K562 (cell line): Measurements from ENCODE around the gene LCMT2. TPM values are rescaled to one million over a fixed set of nuclear protein-coding genes. Genes with fewer than 3 reads are reported as not detected.

Experiments
- CREM ChIP-seq: IDR thresholded peaks from 2 replicates; pipeline ENCODE4 v1.6.1; 2014; ENCODE audit warnings: antibody characterized with exemption, low read depth
- MLX ChIP-seq, 2 experiments: fragments of 450-650 bp in 1 of 2; sonication (generic) in 1 of 2; formaldehyde crosslinking; conservative IDR thresholded peaks; 2 replicates each; pipeline versions ENCODE4 v1.4.0 to v1.8.1; 2020 to 2022; ENCODE audit warnings: mild to moderate bottlenecking in 1 of 2, missing genetic modification reagents in 1 of 2
- VEZF1 ChIP-seq: fragments of 200-800 bp; sonication (Bioruptor generic); IDR thresholded peaks from 2 replicates; pipeline ENCODE4 v1.6.1; 2017; ENCODE audit warnings: missing genetic modification characterization, missing compliant biosample characterization
- ZFP36 ChIP-seq: fragments of 150-350 bp; IDR thresholded peaks from 2 replicates; pipeline ENCODE4 v1.6.1; 2018; ENCODE audit warnings: low read length, low read depth; ENCODE audit not compliant: partially characterized antibody
- ZHX1 ChIP-seq: fragments of 150-350 bp; conservative IDR thresholded peaks from 2 replicates; pipeline ENCODE4 v1.6.1; 2014; ENCODE audit warnings: low read length
- ZMIZ1 ChIP-seq, 2 experiments: fragments of 150-350 bp in 1 of 2; IDR thresholded peaks; 2 replicates each; pipeline ENCODE4 v1.6.1; 2012 to 2016; ENCODE audit warnings: low read depth in 2 of 2, low read length in 2 of 2, mild to moderate bottlenecking in 1 of 2, moderate library complexity in 1 of 2
- ZNF239 ChIP-seq: fragments of 250-450 bp; sonication (Bioruptor Pico); IDR thresholded peaks from 2 replicates; pipeline ENCODE4 v1.4.0; 2020; ENCODE audit warnings: mild to moderate bottlenecking
- ZNF398 ChIP-seq: fragments of 250-450 bp; sonication (Bioruptor Pico); IDR thresholded peaks from 2 replicates; pipeline ENCODE4 v1.8.0; 2021; ENCODE audit warnings: moderate library complexity, mild to moderate bottlenecking, inconsistent platforms
- ZNF41 ChIP-seq: fragments of 250-450 bp; sonication (Bioruptor Pico); conservative IDR thresholded peaks from 2 replicates; pipeline ENCODE4 v1.4.0; 2020; ENCODE audit warnings: mild to moderate bottlenecking
- ZNF444 ChIP-seq: fragments of 250-450 bp; sonication (Bioruptor Pico); IDR thresholded peaks from 2 replicates; pipeline ENCODE4 v1.4.0; 2020; ENCODE audit warnings: mild to moderate bottlenecking, moderate library complexity
- ZNF668 ChIP-seq: fragments of 250-450 bp; sonication (Bioruptor Pico); IDR thresholded peaks from 2 replicates; pipeline ENCODE4 v1.8.0; 2022; ENCODE audit warnings: mild to moderate bottlenecking, inconsistent platforms
- polyA plus RNA-seq, 8 experiments: library from polyadenylated mRNA; depleted of rRNA in 4 of 8; stranded (reverse) in 5 of 8; unstranded in 3 of 8; fragments of >200 nt; fragmentation: Nextera tagmentation in 2 of 8; fragmentation: Illumina TruSeq in 1 of 8; extraction: Ambion mirVana in 2 of 8; extraction: Trizol in 1 of 8; gene quantifications; 2 replicates each; pipeline versions ENCODE4 v1.2.1 to v1.2.3, GENCODE V29; 2011 to 2014; ENCODE audit warnings: inconsistent platforms in 1 of 8, missing spikeins in 1 of 8
- total RNA-seq, 7 experiments: library from RNA; depleted of rRNA in 6 of 7; stranded (reverse); fragments of >200 nt in 6 of 7; fragmentation: Illumina TruSeq in 2 of 7; extraction: Trizol in 2 of 7; gene quantifications; 2 replicates each; pipeline versions ENCODE4 v1.2.1 to v1.2.3, GENCODE V29; 2011 to 2021; ENCODE audit warnings: low replicate concordance in 1 of 7

LCMT2 gene
- total and polyA plus RNA-seq, 9 of the 15 experiments (the other 6 are each of a cell fraction or from before 2014, with no cell fraction given): 2.5 to 22.3 (median 15.2) TPM

- peak; percentile 29; the same call in 1 of the 2 replicates for TF ChIP-seq VEZF1
- TF ChIP-seq ZHX1: no peak
- TF ChIP-seq ZMIZ1 (IDR thresholded peaks at IDR 0.05; ENCODE audit: low read depth in 2 of 2, low read length in 2 of 2): no peak
- TF ChIP-seq ZNF239: no peak
- TF ChIP-seq ZNF41: no peak
- TF ChIP-seq ZFP36: no peak
- no peak for TF ChIP-seq ZNF668 (CRISPR knock-in tag)
- 0 out of 2 replicates have a peak, but pooled peaks have one; percentile 8 for TF ChIP-seq CREM
- no peak for TF ChIP-seq MLX (CRISPR knock-in tag; conservative IDR thresholded peaks at IDR 0.05)
- TF ChIP-seq ZNF398 (CRISPR knock-in tag): no peak
- no peak for TF ChIP-seq ZNF444 (CRISPR knock-in tag)
Observed at GRCh38 chr15:43370975-43371974, 40.9 kb upstream of the LCMT2 start, which contains the start of the genes TUBGCP4 and ZSCAN29 (continued).
